ENCODE measurements around the gene C1QTNF3. TPM values are rescaled to one million over a fixed set of nuclear protein-coding genes. Genes with fewer than 3 reads are reported as not detected.

The C1QTNF3 gene
- total and polyA plus RNA-seq, 2 of the 8 experiments (the other 6 are each of a cell fraction or from before 2014, with no cell fraction given): 1.0 to 1.2 TPM

GRCh38 chr5:34031966-34032365 lies 11.0 kb downstream of the C1QTNF3 start (continued):
- TF ChIP-seq EP300 (IDR thresholded peaks at IDR 0.05; ENCODE audit: borderline replicate concordance in 1 of 2, low read depth in 2 of 2, low read length in 2 of 2) (no peak), MAX (IDR thresholded peaks at IDR 0.05) (no peak)
